Endothelial cell of hepatic sinusoid (primary cell): ENCODE data around the gene TMCO4.
"Not testable (repeated sequence)": the region's sequence is repeated elsewhere in the genome, so short reads cannot be mapped to it uniquely, and the experiment has no call there.

Source experiments
- in situ Hi-C: cut with HindIII; loops from 2 replicates; pipeline ENCODE4 v1.10.0; 2017; ENCODE audit warnings: low sequenced_read_pairs

TMCO4 gene

DNA sequence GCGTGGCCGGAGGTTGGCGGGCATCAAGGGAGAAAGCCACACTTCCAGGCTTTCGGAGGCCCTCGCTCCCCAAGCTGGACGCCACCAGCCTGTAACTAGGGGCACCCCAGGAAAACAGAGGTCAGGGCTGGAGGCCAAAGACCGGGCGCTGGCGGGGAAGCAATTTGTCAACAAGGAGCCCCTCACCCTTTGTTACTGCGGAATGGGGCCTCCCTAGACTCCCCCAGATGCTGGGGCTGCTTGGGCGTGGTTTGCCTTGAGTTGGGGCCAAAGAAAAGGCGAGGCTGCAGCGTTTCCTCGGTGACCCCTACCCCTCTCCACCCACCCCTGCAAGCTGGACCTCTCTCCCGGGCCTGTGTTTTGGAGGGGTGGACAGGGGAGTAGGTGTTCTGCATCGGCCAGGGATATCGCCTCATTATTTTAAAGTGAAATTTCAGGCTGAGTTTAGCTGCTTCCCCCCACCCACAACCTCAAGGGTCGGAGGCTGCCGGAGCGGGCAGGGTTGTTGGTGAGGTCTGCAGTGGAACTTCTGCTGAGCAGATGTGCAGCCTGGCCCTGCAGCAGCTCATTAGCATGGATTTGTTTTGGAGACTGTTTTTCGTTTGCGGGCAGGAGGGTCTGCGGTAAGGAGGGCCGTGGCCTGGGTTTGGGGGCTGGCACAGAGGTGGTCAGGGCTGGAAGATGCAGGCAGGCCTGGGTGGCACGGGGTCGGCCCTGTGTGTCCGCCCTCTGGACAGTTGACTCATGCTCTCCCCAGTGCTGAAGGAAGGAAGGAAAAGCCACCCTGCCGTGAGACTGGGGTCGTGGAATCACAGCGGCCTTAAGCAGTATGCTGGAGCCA is 154.1 kb downstream of the TMCO4 start:
- in situ Hi-C loops: loop anchor here (5.0 kb wide), 1 partner anchor 48 kb away; a partner anchor contains a TSS

GRCh38 chr1:19644681-19645410 is 154.9 kb downstream of the TMCO4 start:
- in situ Hi-C loops: loop anchor here (5.0 kb wide), 1 partner anchor 48 kb away; a partner anchor contains a TSS

GRCh38 chr1:19644395-19644680 is 155.4 kb downstream of the TMCO4 start:
- in situ Hi-C loops: no loop called here

DNA sequence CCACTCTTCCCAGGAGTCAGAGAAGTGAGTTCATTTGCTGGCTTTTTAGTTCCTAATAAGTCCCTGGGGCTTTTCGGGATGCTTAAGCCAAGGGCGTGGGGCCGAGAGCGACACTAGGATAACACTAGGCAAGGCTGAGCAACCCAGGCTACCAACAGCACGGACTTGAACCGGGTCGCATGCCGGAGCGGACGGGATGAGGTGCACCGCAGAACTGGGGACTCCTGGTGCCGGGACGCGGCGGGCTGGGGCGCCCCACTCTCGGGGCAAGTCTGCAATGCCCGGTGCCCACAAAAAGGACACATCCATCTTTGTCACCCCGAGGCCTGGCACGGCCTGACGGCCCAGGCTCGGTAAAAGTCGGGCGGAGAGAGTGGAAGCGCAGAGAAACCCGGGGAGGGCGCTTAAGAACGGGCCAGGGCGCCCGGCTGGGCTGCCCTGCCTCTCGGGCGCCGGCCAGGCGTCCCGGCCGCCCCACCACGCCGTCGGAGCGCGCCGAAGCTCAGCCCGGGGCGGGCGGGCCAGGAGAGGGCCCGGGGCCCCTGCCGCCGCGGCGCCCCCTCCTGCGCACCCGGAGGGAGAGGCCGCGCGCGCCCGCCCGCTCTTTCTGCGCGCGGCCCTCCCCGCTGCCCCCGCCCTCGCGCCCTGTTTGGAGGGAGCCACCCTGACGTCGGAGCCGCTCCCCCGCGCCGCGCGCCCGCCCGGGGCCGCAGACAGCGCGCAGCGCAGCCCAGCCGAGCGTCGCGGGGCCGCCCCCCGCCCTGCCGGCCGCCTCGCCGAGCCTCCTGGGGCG is 155.9 kb downstream of the TMCO4 start, which contains the start of gene NBL1:
TSS of gene NBL1 (plus strand) at position 710 of the 793 bp plus-strand sequence. CDS start 10,720 bp downstream, outside the sequence.
- in situ Hi-C loops: no loop called here

- in situ Hi-C loops: no loop called here
Observed at GRCh38 chr1:19643121-19643520, 156.6 kb downstream of the TMCO4 start.

- in situ Hi-C loops: no loop called here
Observed at GRCh38 chr1:19640363-19641316, 159.1 kb downstream of the TMCO4 start.

DNA sequence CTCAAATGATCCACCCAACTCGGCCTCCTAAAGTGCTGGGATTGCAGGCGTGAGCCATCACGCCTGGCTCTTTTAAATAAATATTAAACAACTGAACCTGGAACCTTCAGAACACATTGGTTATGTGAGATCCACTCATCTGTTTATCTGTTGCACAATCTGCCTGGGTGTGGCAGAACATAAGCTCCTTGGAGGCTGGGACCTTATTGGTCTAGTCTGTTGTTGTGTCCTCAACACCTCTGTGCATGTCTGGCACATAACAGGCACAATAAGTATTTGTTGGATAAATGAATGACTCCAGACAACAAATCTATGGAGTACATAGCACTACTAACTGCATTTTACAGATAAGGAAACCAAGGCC is 159.7 kb downstream of the TMCO4 start:
- in situ Hi-C loops: no loop called here

GRCh38 chr1:19639228-19639627 is 160.5 kb downstream of the TMCO4 start:
- in situ Hi-C loops: not testable (repeated sequence)

- in situ Hi-C loops: no loop called here
Observed at GRCh38 chr1:19637606-19638005, 162.1 kb downstream of the TMCO4 start.

DNA sequence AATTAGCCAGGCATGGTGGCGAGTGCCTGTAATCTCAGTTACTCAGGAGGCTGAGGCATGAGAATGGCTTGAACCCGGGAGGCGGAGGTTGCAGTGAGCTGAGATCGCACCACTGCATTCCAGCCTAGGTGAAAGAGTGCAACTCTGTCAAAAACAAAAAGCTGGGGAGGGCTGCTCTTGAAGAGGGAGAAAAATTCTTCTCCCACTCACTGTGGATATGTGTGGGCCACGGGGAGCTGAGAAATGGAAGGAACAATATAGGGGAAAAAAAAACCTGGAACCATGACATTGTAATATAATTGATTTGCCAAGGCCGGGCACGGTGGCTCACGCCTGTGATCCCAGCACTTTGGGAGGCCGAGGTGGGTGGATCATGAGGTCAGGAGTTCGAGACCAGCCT is 163.0 kb downstream of the TMCO4 start:
- in situ Hi-C loops: not testable (repeated sequence)

- in situ Hi-C loops: no loop called here
Observed at GRCh38 chr1:19636065-19636464, 163.7 kb downstream of the TMCO4 start.

GRCh38 chr1:19635646-19636045 is 164.1 kb downstream of the TMCO4 start:
- in situ Hi-C loops: no loop called here

- in situ Hi-C loops: not testable (repeated sequence)
Observed at GRCh38 chr1:19635064-19635463, 164.7 kb downstream of the TMCO4 start.

DNA sequence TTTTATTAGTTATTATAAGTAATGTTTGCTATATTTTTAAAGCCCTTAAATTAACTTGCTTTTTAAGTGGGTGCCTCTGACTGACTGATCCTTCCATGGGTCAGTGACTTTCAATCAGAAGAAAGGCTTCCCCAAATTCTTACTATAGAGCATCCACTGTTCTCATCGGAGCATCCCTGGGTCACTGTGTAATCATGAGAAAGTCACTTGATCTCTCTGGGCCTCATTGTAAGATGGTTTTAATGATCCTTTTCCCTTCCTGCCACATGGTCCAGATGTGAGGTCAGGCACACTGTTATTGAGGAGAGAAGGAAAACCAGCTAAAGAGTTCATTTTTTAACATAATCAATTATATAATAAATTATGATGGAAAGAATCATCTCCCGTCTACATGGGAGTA is 166.6 kb downstream of the TMCO4 start:
- in situ Hi-C loops: no loop called here
